SW 1271 (cell line): ENCODE results near the gene DISC1.
"Not testable (repeated sequence)": the region's sequence is repeated elsewhere in the genome, so short reads cannot be mapped to it uniquely, and the experiment has no call there.

ENCODE experiments used
- DNase-seq, 2 experiments: peaks; one replicate each; lab custom pipeline; 2025; lab: John Stamatoyannopoulos, UW

Gene DISC1

GRCh38 chr1:231605149-231606100 lies 21.2 kb upstream of the DISC1 start:
- DNase-seq, result no peak

- no peak for DNase-seq
Measured at GRCh38 chr1:231606712-231607111, 19.9 kb upstream of the DISC1 start.

- DNase-seq, result no peak
Measured at GRCh38 chr1:231610388-231610787, 16.2 kb upstream of the DISC1 start.

GRCh38 chr1:231611111-231611510 lies 15.5 kb upstream of the DISC1 start:
- no peak for DNase-seq

GRCh38 chr1:231611851-231612250 lies 14.7 kb upstream of the DISC1 start:
- no peak for DNase-seq

GRCh38 chr1:231612393-231613089 lies 14.0 kb upstream of the DISC1 start:
- no peak for DNase-seq

GRCh38 chr1:231613419-231614349 lies 12.9 kb upstream of the DISC1 start:
- no peak for DNase-seq

- DNase-seq, result no peak
Measured at GRCh38 chr1:231616667-231617066, 9.9 kb upstream of the DISC1 start.

- no peak for DNase-seq
Measured at GRCh38 chr1:231618609-231619256, 7.9 kb upstream of the DISC1 start.

GRCh38 chr1:231619257-231619634 lies 7.3 kb upstream of the DISC1 start:
- no peak for DNase-seq

- DNase-seq, result not testable (repeated sequence)
Measured at GRCh38 chr1:231625042-231625441, 1.5 kb upstream of the DISC1 start.

GRCh38 chr1:231625975-231626534 lies 535 bp upstream of the DISC1 start:
- DNase-seq, result peak in 1 of 2 experiments; percentile 3

GRCh38 chr1:231626951-231627614 lies 493 bp downstream of the DISC1 start:
- peak in 1 of 2 experiments; percentile 4 for DNase-seq

- no peak for DNase-seq
Measured at GRCh38 chr1:231628207-231628876, 1.8 kb downstream of the DISC1 start.

- DNase-seq, result no peak
Measured at GRCh38 chr1:231629132-231629531, 2.5 kb downstream of the DISC1 start.

GRCh38 chr1:231630558-231631205 lies 4.1 kb downstream of the DISC1 start:
- DNase-seq, result no peak

- DNase-seq, result no peak
Measured at GRCh38 chr1:231631717-231632116, 5.1 kb downstream of the DISC1 start.

- no peak for DNase-seq
Measured at GRCh38 chr1:231632119-231632518, 5.5 kb downstream of the DISC1 start.

GRCh38 chr1:231634323-231635013 lies 7.9 kb downstream of the DISC1 start:
- no peak for DNase-seq
